Transverse colon (tissue), 4 donors: ENCODE measurements around the gene NID2. TPM values are rescaled to one million over a fixed set of nuclear protein-coding genes. Genes with fewer than 3 reads are reported as not detected.

ENCODE experiments used
- DNase-seq: peaks from one replicate; pipeline ENCODE4 v3.0.0-alpha.2; 2019
- H3K27ac ChIP-seq, 4 donors: fragments of 200-600 bp; sonication (generic); 2 replicates each; pipeline ENCODE4 v1.5.1; 2016 to 2018; ENCODE audit warnings: inconsistent platforms in 4 of 4
- H3K27me3 ChIP-seq: fragments of 200-600 bp; sonication (generic); 2 replicates; pipeline ENCODE4 v1.5.1; 2017; ENCODE audit warnings: inconsistent platforms
- H3K36me3 ChIP-seq, 4 donors: fragments of 200-600 bp; sonication (generic); 2 replicates each; pipeline ENCODE4 v1.5.1; 2017 to 2019; ENCODE audit warnings: inconsistent platforms in 4 of 4
- H3K4me1 ChIP-seq, 4 donors: fragments of 200-600 bp; sonication (generic); 2 replicates each; pipeline ENCODE4 v1.5.1; 2017 to 2020; ENCODE audit warnings: inconsistent platforms in 4 of 4
- H3K4me3 ChIP-seq, 4 donors: fragments of 200-600 bp; sonication (generic); 1 replicate in 1 of 4; 2 replicates in 3 of 4; pipeline versions ENCODE4 v1.5.1 to v1.6.1; 2017 to 2019; ENCODE audit warnings: inconsistent platforms in 4 of 4
- H3K9me3 ChIP-seq, 2 donors: fragments of 200-600 bp; sonication (generic); 2 replicates each; pipeline ENCODE4 v1.5.1; 2017 to 2019; ENCODE audit warnings: inconsistent platforms in 2 of 2
- EP300 ChIP-seq: sonication (generic); formaldehyde crosslinking; IDR thresholded peaks from one replicate; pipeline ENCODE4 v1.6.1; 2017; ENCODE audit warnings: antibody characterized with exemption, low read depth
- POLR2A ChIP-seq: fragments of 450-650 bp; IDR thresholded peaks from one replicate; pipeline ENCODE4 v1.6.1; 2016; ENCODE audit warnings: antibody characterized with exemption, mild to moderate bottlenecking, moderate library complexity
- POLR2AphosphoS5 ChIP-seq, 3 donors: sonication (generic); formaldehyde crosslinking; IDR thresholded peaks; one replicate each; pipeline ENCODE4 v1.6.1; 2016; ENCODE audit warnings: antibody characterized with exemption in 3 of 3
- WGBS, 2 donors: methylation state at CpG; one replicate each; pipeline ENCODE4 v1.1.5; 2018; ENCODE audit warnings: low coverage in 1 of 2; 5-methylcytosine and 5-hydroxymethylcytosine counted together
- in situ Hi-C, 4 donors: fragments of 200-750 bp; cut with MboI; loops; one replicate each; pipeline versions ENCODE4 v1.15.0 to v1.15.1; 2017; ENCODE audit warnings: low sequenced_read_pairs in 3 of 4, low pct_ligation_motif_present in 1 of 4, low pct_unique_long_range_greater_than_20kb in 1 of 4
- intact Hi-C: fragments of 100-400 bp; cut with DNase I; formaldehyde crosslinking; loops from one replicate; pipeline ENCODE4 v1.15.1; 2023; ENCODE audit warnings: low total_unique reads
- total RNA-seq, 4 donors: library from RNA; depleted of rRNA; stranded (reverse); fragments of >200 nt; gene quantifications; one replicate each; pipeline ENCODE4 v1.1.0, GENCODE V29; 2016
- TF ChIP-seq, protein P1 (sequence below), 5 experiments: fragments of 200-600 bp in 3 of 5; fragments of 450-650 bp in 2 of 5; sonication (generic) in 3 of 5; IDR thresholded peaks; 1 replicate in 2 of 5; 2 replicates in 3 of 5; pipeline ENCODE4 v1.5.1; 2016 to 2017; ENCODE audit warnings: antibody characterized with exemption in 5 of 5, inconsistent platforms in 3 of 5, mild to moderate bottlenecking in 2 of 5, moderate library complexity in 1 of 5

Gene NID2
- total RNA-seq, 4 donors from 2014 or later = 8.3 to 62.7 (median 27.4) TPM

GRCh38 chr14:52077256-52077979, 8.6 kb upstream of the NID2 start:
- WGBS, 2 donors = 60 to 89% methylated on average over 2 of the region's 2 CpGs
- H3K4me3 ChIP-seq = no peak overlapping the region
- no peaks in the 10 kb centered on the region for H3K27me3 ChIP-seq
- no peaks in the 10 kb centered on the region for H3K9me3 ChIP-seq
- no peaks in the 10 kb centered on the region for H3K4me1 ChIP-seq
- no peaks in the 10 kb centered on the region for H3K36me3 ChIP-seq
- H3K27ac ChIP-seq = no peak overlapping the region
- in situ Hi-C loops (no loop called here), intact Hi-C loops (loop anchor here (10.0 kb wide), 1 partner anchor 47 kb away; no protein-coding TSS in a partner anchor)
- DNase-seq = no peak
- TF ChIP-seq, protein P1, sequence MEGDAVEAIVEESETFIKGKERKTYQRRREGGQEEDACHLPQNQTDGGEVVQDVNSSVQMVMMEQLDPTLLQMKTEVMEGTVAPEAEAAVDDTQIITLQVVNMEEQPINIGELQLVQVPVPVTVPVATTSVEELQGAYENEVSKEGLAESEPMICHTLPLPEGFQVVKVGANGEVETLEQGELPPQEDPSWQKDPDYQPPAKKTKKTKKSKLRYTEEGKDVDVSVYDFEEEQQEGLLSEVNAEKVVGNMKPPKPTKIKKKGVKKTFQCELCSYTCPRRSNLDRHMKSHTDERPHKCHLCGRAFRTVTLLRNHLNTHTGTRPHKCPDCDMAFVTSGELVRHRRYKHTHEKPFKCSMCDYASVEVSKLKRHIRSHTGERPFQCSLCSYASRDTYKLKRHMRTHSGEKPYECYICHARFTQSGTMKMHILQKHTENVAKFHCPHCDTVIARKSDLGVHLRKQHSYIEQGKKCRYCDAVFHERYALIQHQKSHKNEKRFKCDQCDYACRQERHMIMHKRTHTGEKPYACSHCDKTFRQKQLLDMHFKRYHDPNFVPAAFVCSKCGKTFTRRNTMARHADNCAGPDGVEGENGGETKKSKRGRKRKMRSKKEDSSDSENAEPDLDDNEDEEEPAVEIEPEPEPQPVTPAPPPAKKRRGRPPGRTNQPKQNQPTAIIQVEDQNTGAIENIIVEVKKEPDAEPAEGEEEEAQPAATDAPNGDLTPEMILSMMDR (IDR thresholded peaks at IDR 0.05) = no peak
- no peak for TF ChIP-seq POLR2AphosphoS5 (IDR thresholded peaks at IDR 0.05)
- no peak for TF ChIP-seq EP300
- no peak for TF ChIP-seq POLR2A

DNA sequence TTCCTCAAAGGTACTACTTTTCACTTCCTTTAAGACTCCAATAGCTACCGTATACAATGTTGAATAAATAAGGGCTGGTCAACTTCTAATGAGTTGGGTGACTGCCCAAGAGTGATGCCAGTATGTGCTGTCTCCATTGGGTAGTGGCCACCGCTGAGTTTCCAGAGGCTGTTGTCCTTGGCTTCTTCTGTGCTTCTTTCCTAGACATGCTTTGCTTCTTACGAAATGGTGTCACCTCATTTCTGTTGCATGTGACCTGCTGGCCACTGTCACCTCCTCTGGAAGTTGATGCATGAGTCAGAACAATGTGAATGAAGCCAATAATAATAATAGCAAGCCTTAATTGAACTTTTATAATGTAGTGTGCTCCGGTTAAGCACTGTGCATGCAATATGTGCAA, 7.5 kb upstream of the NID2 start:
- Histone ChIP-seq H3K4me1 (no peaks in the 10 kb centered on the region), H3K27me3 (no peaks in the 10 kb centered on the region), H3K36me3 (no peaks in the 10 kb centered on the region), H3K27ac (no peak overlapping the region), H3K4me3 (no peak overlapping the region), H3K9me3 (no peaks in the 10 kb centered on the region)
- 68 to 86% methylated on average over 4 of the region's 4 CpGs for WGBS, 2 donors
- TF ChIP-seq POLR2A (no peak), POLR2AphosphoS5 (IDR thresholded peaks at IDR 0.05) (no peak), EP300 (no peak)
- TF ChIP-seq, protein P1 (IDR thresholded peaks at IDR 0.05) = no peak
- no peak for DNase-seq
- in situ Hi-C loops (no loop called here), intact Hi-C loops (loop anchor here (10.0 kb wide), 1 partner anchor 48 kb away; no protein-coding TSS in a partner anchor)

GRCh38 chr14:52075371-52075770, 6.5 kb upstream of the NID2 start:
- 80 to 93% methylated on average over 1 to 4 of the region's 4 CpGs for WGBS, 2 donors
- intact Hi-C loops = loop anchor here (10.0 kb wide), 1 partner anchor 49 kb away; no protein-coding TSS in a partner anchor
- H3K27ac ChIP-seq = no peak overlapping the region

DNA sequence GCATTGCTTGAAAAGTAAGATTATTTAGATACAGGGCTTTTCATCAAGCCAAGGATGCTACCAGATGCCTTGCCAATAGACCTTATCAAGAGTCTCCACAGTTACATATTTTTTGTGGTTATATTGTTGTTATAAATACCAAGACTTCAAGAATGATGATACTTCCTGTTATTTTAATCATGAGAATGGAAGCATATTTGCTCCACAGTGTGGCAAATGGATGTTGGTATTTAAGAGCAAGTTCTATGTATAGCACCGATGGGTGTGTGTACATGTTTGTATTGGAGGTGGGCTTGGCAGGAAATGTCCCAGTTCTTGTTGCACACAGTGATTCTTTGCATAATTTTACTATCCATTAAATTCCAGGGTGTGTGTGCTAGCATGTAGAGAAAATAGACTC, 4.4 kb upstream of the NID2 start:
- no peak for DNase-seq
- TF ChIP-seq POLR2A = no peak
- TF ChIP-seq EP300 = no peak
- TF ChIP-seq, protein P1 (IDR thresholded peaks at IDR 0.05) = no peak
- TF ChIP-seq POLR2AphosphoS5 (IDR thresholded peaks at IDR 0.05) = no peak
- Histone ChIP-seq H3K27ac (no peak overlapping the region), H3K4me1 (peaks cover 0 to 8% (median 5%) of the 10 kb centered on the region in 4 donors), H3K36me3 (no peaks in the 10 kb centered on the region), H3K27me3 (peaks cover 8% of the 10 kb centered on the region), H3K4me3 (no peak overlapping the region), H3K9me3 (no peaks in the 10 kb centered on the region)
- in situ Hi-C loops = no loop called here
- WGBS, 2 donors = 35 to 38% methylated on average over 1 of the region's 1 CpG
- intact Hi-C loops = loop anchor here (10.0 kb wide), 1 partner anchor 52 kb away; no protein-coding TSS in a partner anchor

More at GRCh38 chr14:52075371-52075770, 6.5 kb upstream of the NID2 start:
- TF ChIP-seq POLR2A (no peak), POLR2AphosphoS5 (IDR thresholded peaks at IDR 0.05) (no peak), EP300 (no peak)
- TF ChIP-seq, protein P1 (IDR thresholded peaks at IDR 0.05) = no peak
- in situ Hi-C loops = no loop called here
- Histone ChIP-seq H3K36me3 (no peaks in the 10 kb centered on the region), H3K9me3 (no peaks in the 10 kb centered on the region), H3K4me1 (no peaks in the 10 kb centered on the region), H3K4me3 (no peak overlapping the region), H3K27me3 (no peaks in the 10 kb centered on the region)
- no peak for DNase-seq
